B cell (primary cell): ENCODE data around the gene BLOC1S5. TPM values are rescaled to one million over a fixed set of nuclear protein-coding genes. Genes with fewer than 3 reads are reported as not detected.

Experiments
- ATAC-seq: fragments of 200-7000 bp; cut with Tn5 transposase; one replicate; pipeline ENCODE4 v1.10.0; 2021; ENCODE audit warnings: low read depth, mild to moderate bottlenecking, moderate number of reproducible peaks, moderate library complexity
- CTCF ChIA-PET: fragments of 350-600 bp; sonication (Branson Sonifier 250); formaldehyde crosslinking; loops from one replicate; lab custom pipeline; 2021; ENCODE audit warnings: antibody characterized with exemption, inconsistent platforms; lab: Charles Lee
- POLR2A ChIA-PET: fragments of 350-600 bp; sonication (Branson Sonifier 250); formaldehyde crosslinking; loops from one replicate; lab custom pipeline; 2021; ENCODE audit warnings: antibody characterized with exemption; lab: Charles Lee
- DNase-seq: peaks from one replicate; pipeline ENCODE4 v3.0.0; 2013
- H2AFZ ChIP-seq: 2 replicates; pipeline ENCODE4 v1.6.1; 2012; ENCODE audit warnings: mild to moderate bottlenecking, low read depth, low read length; ENCODE audit not compliant: insufficient read depth, poor library complexity, severe bottlenecking
- H3K27ac ChIP-seq, 2 donors: 1 replicate in 1 of 2; 2 replicates in 1 of 2; pipeline ENCODE4 v1.5.1; 2012 to 2013; ENCODE audit warnings: low read length in 2 of 2, mild to moderate bottlenecking in 2 of 2, moderate library complexity in 1 of 2
- H3K27me3 ChIP-seq, 4 experiments: fragments of 200-600 bp in 1 of 4; sonication (generic) in 1 of 4; replicated peaks in 1 of 4; 1 replicate in 2 of 4; 2 replicates in 2 of 4; pipeline versions ENCODE4 v1.6.1 to v1.7.0; 2013 to 2016; ENCODE audit warnings: low read length in 3 of 4, mild to moderate bottlenecking in 2 of 4, mixed read lengths in 1 of 4, moderate library complexity in 1 of 4; ENCODE audit not compliant: insufficient read depth in 4 of 4, control insufficient read depth in 3 of 4; ENCODE audit errors: control extremely low read depth in 1 of 4
- H3K36me3 ChIP-seq, 2 experiments: replicated peaks in 1 of 2; 1 replicate in 1 of 2; 2 replicates in 1 of 2; pipeline versions ENCODE4 v1.6.1 to v1.7.1; 2013; ENCODE audit warnings: low read length in 1 of 2; ENCODE audit not compliant: insufficient read depth in 2 of 2, control insufficient read depth in 1 of 2; ENCODE audit errors: control extremely low read depth in 1 of 2, extremely low read depth in 1 of 2
- H3K4me1 ChIP-seq, 2 donors: fragments of 200-600 bp in 1 of 2; sonication (generic) in 1 of 2; 1 replicate in 1 of 2; 2 replicates in 1 of 2; pipeline versions ENCODE4 v1.5.1 to v1.6.1; 2013 to 2017; ENCODE audit warnings: low read length in 2 of 2; ENCODE audit not compliant: control insufficient read depth in 2 of 2, insufficient read depth in 2 of 2
- H3K4me2 ChIP-seq: replicated peaks from 2 replicates; pipeline ENCODE3; 2012; ENCODE audit warnings: mild to moderate bottlenecking, low read depth, low read length; ENCODE audit not compliant: poor library complexity, severe bottlenecking
- H3K4me3 ChIP-seq, 5 experiments: fragments of 200-600 bp in 1 of 5; sonication (generic) in 1 of 5; 1 replicate in 3 of 5; 2 replicates in 2 of 5; pipeline versions ENCODE4 v1.5.1 to v1.7.0; 2011 to 2016; ENCODE audit warnings: low read length in 4 of 5, mild to moderate bottlenecking in 4 of 5, low read depth in 2 of 5, control low read depth in 1 of 5, moderate library complexity in 1 of 5; ENCODE audit not compliant: insufficient read depth in 1 of 5; ENCODE audit errors: control extremely low read depth in 1 of 5, extremely low read depth in 1 of 5
- H3K79me2 ChIP-seq: fragments of 200-600 bp; sonication (generic); one replicate; pipeline ENCODE4 v1.6.0; 2016; ENCODE audit warnings: low read length; ENCODE audit not compliant: control insufficient read depth, insufficient read depth
- H3K9ac ChIP-seq: fragments of 200-600 bp; sonication (generic); 2 replicates; pipeline ENCODE4 v1.6.1; 2017; ENCODE audit warnings: mild to moderate bottlenecking, low read length, moderate library complexity
- H3K9me3 ChIP-seq, 3 donors: one replicate each; pipeline versions ENCODE4 v1.6.1 to v1.7.1; 2013; ENCODE audit warnings: low read length in 2 of 3; ENCODE audit not compliant: control insufficient read depth in 2 of 3, insufficient read depth in 1 of 3; ENCODE audit errors: control extremely low read depth in 1 of 3
- H4K20me1 ChIP-seq: 2 replicates; pipeline ENCODE4 v1.6.0; 2012; ENCODE audit warnings: mild to moderate bottlenecking, low read length; ENCODE audit not compliant: insufficient read depth, control insufficient read depth, poor library complexity, severe bottlenecking
- H3K27ac Mint-ChIP-seq: one replicate; pipeline ENCODE4 v1.8.0; 2021; ENCODE audit warnings: mixed read lengths
- H3K27me3 Mint-ChIP-seq: one replicate; pipeline ENCODE4 v1.8.0; 2021; ENCODE audit warnings: mixed read lengths
- H3K4me1 Mint-ChIP-seq: one replicate; pipeline ENCODE4 v1.8.0; 2021; ENCODE audit warnings: mixed read lengths
- H3K4me3 Mint-ChIP-seq: one replicate; pipeline ENCODE4 v1.8.0; 2021; ENCODE audit warnings: mixed read lengths
- H3K9me3 Mint-ChIP-seq: one replicate; pipeline ENCODE4 v1.8.0; 2022; ENCODE audit warnings: mixed read lengths; ENCODE audit not compliant: insufficient read depth
- CTCF ChIP-seq: fragments of 200-600 bp; IDR thresholded peaks from one replicate; pipeline ENCODE4 v1.8.0; 2022; ENCODE audit warnings: antibody characterized with exemption, mild to moderate bottlenecking
- EZH2 ChIP-seq: IDR thresholded peaks from 2 replicates; pipeline ENCODE4 v1.6.1; 2012; ENCODE audit warnings: borderline replicate concordance, low read depth, mild to moderate bottlenecking, moderate library complexity, low read length; ENCODE audit not compliant: insufficient read depth, poor library complexity, severe bottlenecking
- WGBS: methylation state at CpG from one replicate; pipeline ENCODE4 v1.1.5; 2013; ENCODE audit warnings: missing lambda C conversion rate; ENCODE audit not compliant: insufficient coverage; 5-methylcytosine and 5-hydroxymethylcytosine counted together
- intact Hi-C: fragments of 100-400 bp; cut with micrococcal nuclease; formaldehyde crosslinking; loops from one replicate; pipeline ENCODE4 v1.10.0; 2022
- polyA plus RNA-seq: library from polyadenylated mRNA; depleted of rRNA; stranded (reverse); fragments of >200 nt; gene quantifications from 2 replicates; pipeline ENCODE4 v1.2.3, GENCODE V29; 2012
- total RNA-seq, 2 donors: library from RNA; stranded (reverse); fragments of 120-200 nt in 1 of 2; gene quantifications; 1 replicate in 1 of 2; 2 replicates in 1 of 2; pipeline versions ENCODE4 v1.2.3 to v1.2.4, GENCODE V29; 2013 to 2022

The BLOC1S5 gene
- total and polyA plus RNA-seq, 2 donors (not counting 1 experiment from before 2014, with no cell fraction given) = 5.2 to 18.8 TPM

GRCh38 chr6:8070718-8071117 lies 6.5 kb upstream of the BLOC1S5 start:
- Histone ChIP-seq H3K27me3 (no peaks in the 10 kb centered on the region), H4K20me1 (no peaks in the 10 kb centered on the region), H3K9ac (no peak overlapping the region), H2AFZ (no peak overlapping the region), H3K4me3 (no peak overlapping the region), H3K79me2 (no peaks in the 10 kb centered on the region), H3K36me3 (peaks cover 0 to 1% of the 10 kb centered on the region in 2 experiments), H3K4me2 (no peak overlapping the region), H3K9me3 (no peaks in the 10 kb centered on the region), H3K27ac (no peak overlapping the region), H3K4me1 (peaks cover 2 to 3% of the 10 kb centered on the region in 2 donors)
- Mint-ChIP-seq H3K27ac (no peak overlapping the region), H3K4me1 (peaks cover under 1% of the 10 kb centered on the region), H3K9me3 (no peaks in the 10 kb centered on the region), H3K27me3 (no peaks in the 10 kb centered on the region), H3K4me3 (no peak overlapping the region)
- DNase-seq (no peak), ATAC-seq (no peak)
- WGBS = 100% methylated on average over 3 of the region's 8 CpGs
- TF ChIP-seq CTCF = no peak
- no peak for TF ChIP-seq EZH2
- POLR2A ChIA-PET = no interaction called here
- CTCF ChIA-PET = no interaction called here
- intact Hi-C loops = no loop called here

- Histone ChIP-seq H3K9me3 (no peaks in the 10 kb centered on the region), H3K79me2 (no peaks in the 10 kb centered on the region), H3K4me1 (peaks cover 5 to 6% of the 10 kb centered on the region in 2 donors), H3K4me2 (no peak overlapping the region), H3K4me3 (no peak overlapping the region), H3K27ac (no peak overlapping the region), H3K9ac (no peak overlapping the region), H2AFZ (no peak overlapping the region), H4K20me1 (no peaks in the 10 kb centered on the region), H3K36me3 (peaks cover 0 to 1% of the 10 kb centered on the region in 2 experiments), H3K27me3 (no peaks in the 10 kb centered on the region)
- Mint-ChIP-seq H3K4me3 (no peak overlapping the region), H3K9me3 (no peaks in the 10 kb centered on the region), H3K27me3 (no peaks in the 10 kb centered on the region), H3K27ac (no peak overlapping the region), H3K4me1 (peaks cover 8% of the 10 kb centered on the region)
- 100% methylated on average over 1 of the region's 3 CpGs for WGBS
- intact Hi-C loops = no loop called here
- ATAC-seq (no peak), DNase-seq (no peak)
- CTCF ChIA-PET = no interaction called here
- TF ChIP-seq CTCF (no peak), EZH2 (no peak)
- POLR2A ChIA-PET = interaction anchor here (0.7 kb wide), 1 partner anchor 164 kb away, joined by 3 read pairs; no protein-coding TSS in a partner anchor
Observed at GRCh38 chr6:8069631-8070284, 5.6 kb upstream of the BLOC1S5 start.
